ENCODE results near the gene FAR1.
A peak's percentile ranks its signal among the peaks of the same experiment; 100 is the strongest.

Gene FAR1

GRCh38 chr11:13778345-13778744 is 109.9 kb downstream of the FAR1 start:
- Histone ChIP-seq H3K9me3 (ENCODE audit: control insufficient read depth, insufficient read depth, low read length) (no peaks in the 10 kb centered on the region), H3K36me3 (ENCODE audit: control insufficient read depth, insufficient read depth, low read length) (no peaks in the 10 kb centered on the region), H3K4me1 (ENCODE audit: control insufficient read depth, insufficient read depth, low read length) (peaks cover 31% of the 10 kb centered on the region), H3K27ac (ENCODE audit: low read depth, low read length) (peak overlapping the region; percentile 96), H3K4me3 (ENCODE audit: low read depth, low read length) (no peak overlapping the region), H3K9ac (ENCODE audit: low read depth, low read length) (no peak overlapping the region), H3K27me3 (ENCODE audit: control insufficient read depth, insufficient read depth, low read length) (no peaks in the 10 kb centered on the region)

DNA sequence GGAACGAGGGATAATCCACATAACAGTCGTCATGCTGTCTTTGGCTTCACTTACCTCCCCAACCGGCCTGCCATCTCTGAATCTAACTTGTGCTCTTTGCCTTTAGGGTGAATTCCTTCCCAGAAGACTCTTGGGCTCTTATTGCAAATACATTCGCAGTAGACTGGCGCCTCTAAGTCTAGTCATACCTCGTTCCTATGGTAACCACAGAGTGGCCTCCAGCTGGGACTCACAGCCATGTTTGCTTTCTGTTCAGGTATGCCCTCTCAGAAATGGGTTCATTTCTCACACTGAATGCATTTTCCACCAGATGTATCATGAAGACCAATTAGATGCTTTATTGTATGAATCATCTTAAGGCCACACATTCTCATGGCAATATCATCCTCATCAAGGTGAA is 112.7 kb downstream of the FAR1 start:
- Histone ChIP-seq H3K27me3 (ENCODE audit: control insufficient read depth, insufficient read depth, low read length) (no peaks in the 10 kb centered on the region), H3K27ac (ENCODE audit: low read depth, low read length) (no peak overlapping the region), H3K9ac (ENCODE audit: low read depth, low read length) (no peak overlapping the region), H3K4me1 (ENCODE audit: control insufficient read depth, insufficient read depth, low read length) (peaks cover 25% of the 10 kb centered on the region), H3K36me3 (ENCODE audit: control insufficient read depth, insufficient read depth, low read length) (no peaks in the 10 kb centered on the region), H3K9me3 (ENCODE audit: control insufficient read depth, insufficient read depth, low read length) (no peaks in the 10 kb centered on the region), H3K4me3 (ENCODE audit: low read depth, low read length) (no peak overlapping the region)
